GM18909 (cell line): ENCODE measurements around the gene WFDC11.

Experiments used
- ATAC-seq: cut with Tn5 transposase; IDR thresholded peaks from one replicate; pipeline ENCODE4 v1.9.1; 2021; ENCODE audit warnings: mild to moderate bottlenecking; ENCODE audit not compliant: unreplicated experiment, poor library complexity

Gene WFDC11

GRCh38 chr20:45629496-45630100 lies 40.4 kb downstream of the WFDC11 start, which contains the start of gene WFDC10A:
Gene WFDC10A, plus strand, starts transcription at chr20:45629739. Its CDS starts 75 bp downstream, at chr20:45629814.
- no peak for ATAC-seq

DNA sequence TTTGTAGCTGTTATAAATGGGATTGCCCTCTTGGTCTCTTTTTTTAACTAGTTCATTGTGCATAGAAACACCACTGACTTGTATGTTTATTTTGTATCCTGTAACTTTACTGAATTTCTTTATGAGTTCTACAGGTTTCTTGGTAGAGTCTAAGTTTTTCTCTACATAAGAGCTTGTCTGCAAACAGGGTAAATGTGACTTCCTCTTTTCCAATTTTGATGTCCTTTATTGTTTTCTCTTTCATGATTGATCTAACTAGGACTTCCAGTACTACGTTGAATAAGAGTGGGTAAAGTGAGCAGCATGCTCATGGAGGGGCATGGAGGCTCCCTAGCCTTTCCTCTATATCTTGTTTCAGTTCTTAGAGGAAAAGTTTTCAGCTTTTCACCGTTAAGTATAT lies 43.5 kb downstream of the WFDC11 start:
- no peak for ATAC-seq

GRCh38 chr20:45621593-45621992 lies 48.4 kb downstream of the WFDC11 start:
- no peak for ATAC-seq

DNA sequence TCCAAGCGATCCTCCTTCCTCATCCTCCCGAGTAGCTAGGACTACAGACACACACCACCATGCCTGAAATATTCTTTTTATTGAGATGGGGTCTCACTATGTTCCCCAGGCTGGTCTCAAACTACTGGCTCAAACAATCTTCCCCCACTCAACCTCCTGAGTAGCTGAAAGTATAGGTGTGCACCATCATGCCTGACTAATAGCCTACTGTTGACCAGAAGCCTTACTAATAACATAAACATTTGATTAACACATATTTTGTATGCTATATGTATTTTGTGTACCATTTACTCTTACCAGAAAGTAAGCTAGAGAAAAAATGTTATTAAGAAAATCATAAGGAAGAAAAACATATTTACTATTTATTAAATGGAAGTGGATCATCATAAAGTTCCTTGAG lies 52.4 kb downstream of the WFDC11 start:
- ATAC-seq = no peak

DNA sequence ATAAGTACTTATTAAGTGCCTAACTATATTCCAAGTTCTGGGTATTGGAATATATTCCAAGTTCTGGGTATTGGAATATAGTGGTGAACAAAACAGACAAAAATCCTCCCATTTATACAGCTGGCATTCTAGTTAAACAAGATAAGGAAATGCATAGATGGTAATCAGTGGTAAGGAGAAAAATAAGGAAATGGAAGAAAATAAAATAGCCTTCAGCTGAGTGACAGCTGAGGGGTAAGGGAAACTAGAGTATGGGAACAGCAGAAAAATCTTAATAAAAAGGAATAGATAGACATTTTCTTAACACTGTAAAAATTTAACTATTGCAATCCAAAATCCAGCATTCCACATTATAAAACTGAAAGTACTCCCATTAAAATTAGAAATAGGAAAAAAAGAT lies 57.7 kb downstream of the WFDC11 start:
- no peak for ATAC-seq

- no peak for ATAC-seq
Measured at GRCh38 chr20:45611054-45611453, 59.0 kb downstream of the WFDC11 start.

DNA sequence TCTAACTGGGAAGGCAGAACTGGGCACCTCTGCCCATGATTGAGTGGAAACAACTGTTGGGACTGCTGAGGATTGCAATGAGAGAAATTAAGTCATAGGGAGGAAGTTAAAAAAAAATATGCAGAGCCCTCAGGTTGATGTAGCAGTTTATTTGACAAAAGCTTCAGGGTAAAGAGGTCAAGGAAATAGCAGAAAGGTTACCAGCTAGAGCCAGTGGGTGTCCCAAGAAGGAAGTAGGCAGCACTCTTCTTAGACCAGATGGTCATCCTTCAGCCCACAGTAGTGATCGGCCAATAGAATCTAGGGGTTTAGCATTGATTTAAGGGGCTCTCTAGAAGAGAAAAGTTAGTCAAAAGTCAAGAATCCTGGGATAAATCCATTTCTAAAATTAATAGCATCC lies 62.2 kb downstream of the WFDC11 start:
- no peak for ATAC-seq
